Gastroesophageal sphincter (tissue), 2 donors: ENCODE measurements around the gene SMPDL3A.

Experiments used
- POLR2A ChIP-seq, 2 donors: fragments of 450-650 bp; IDR thresholded peaks; one replicate each; pipeline ENCODE4 v1.6.1; 2017; ENCODE audit warnings: antibody characterized with exemption in 2 of 2, mild to moderate bottlenecking in 2 of 2, moderate library complexity in 1 of 2
- POLR2AphosphoS5 ChIP-seq: sonication (generic); formaldehyde crosslinking; IDR thresholded peaks from one replicate; pipeline ENCODE4 v1.6.1; 2017; ENCODE audit warnings: antibody characterized with exemption

- TF ChIP-seq POLR2AphosphoS5 (no peak), POLR2A (IDR thresholded peaks at IDR 0.05) (no peak)
Measured at GRCh38 chr6:122810189-122810588, 21.1 kb downstream of the SMPDL3A start.
